Stimulated activated CD8-positive, alpha-beta memory T cell treated with anti-CD3 and anti-CD28 coated beads, Interleukin-15, amount 100 ng/mL, for 24 hours (primary cell): ENCODE data around the gene ZDHHC16.

Source experiments
- DNase-seq: peaks from one replicate; pipeline ENCODE4 v3.0.0-alpha.2; 2020; ENCODE audit warnings: low read depth

ZDHHC16 gene

GRCh38 chr10:97479939-97480338, 34.0 kb downstream of the ZDHHC16 start:
- DNase-seq, result no peak

GRCh38 chr10:97481071-97481470, 35.1 kb downstream of the ZDHHC16 start:
- DNase-seq, result no peak

GRCh38 chr10:97482381-97482780, 36.4 kb downstream of the ZDHHC16 start:
- no peak for DNase-seq

- no peak for DNase-seq
Observed at GRCh38 chr10:97483506-97483905, 37.5 kb downstream of the ZDHHC16 start.

- no peak for DNase-seq
Observed at GRCh38 chr10:97483921-97484320, 37.9 kb downstream of the ZDHHC16 start.

- DNase-seq, result no peak
Observed at GRCh38 chr10:97485647-97486281, 39.8 kb downstream of the ZDHHC16 start.

GRCh38 chr10:97490592-97490991, 44.6 kb downstream of the ZDHHC16 start:
- DNase-seq, result no peak

- DNase-seq, result no peak
Observed at GRCh38 chr10:97494151-97494550, 48.2 kb downstream of the ZDHHC16 start.

GRCh38 chr10:97494863-97495506, 49.0 kb downstream of the ZDHHC16 start:
- DNase-seq, result no peak

- DNase-seq, result peak; percentile 48
Observed at GRCh38 chr10:97497572-97498075, 51.6 kb downstream of the ZDHHC16 start.

- peak; percentile 100 for DNase-seq
Observed at GRCh38 chr10:97498076-97498840, 52.3 kb downstream of the ZDHHC16 start, which contains the start of gene MMS19. Gene MMS19, minus strand, starts transcription at chr10:97498422. Its CDS starts 38 bp downstream, at chr10:97498384.

- DNase-seq, result peak; percentile 6
Observed at GRCh38 chr10:97498841-97499560, 53.0 kb downstream of the ZDHHC16 start, which contains the start of gene UBTD1. Gene UBTD1, plus strand, starts transcription at chr10:97498924. Its CDS starts 280 bp downstream, at chr10:97499204.

GRCh38 chr10:97499561-97500296, 53.8 kb downstream of the ZDHHC16 start:
- DNase-seq, result no peak

GRCh38 chr10:97500297-97500575, 54.3 kb downstream of the ZDHHC16 start:
- no peak for DNase-seq

- no peak for DNase-seq
Observed at GRCh38 chr10:97502916-97503315, 56.9 kb downstream of the ZDHHC16 start.

GRCh38 chr10:97503406-97503805, 57.4 kb downstream of the ZDHHC16 start:
- DNase-seq, result no peak

- DNase-seq, result no peak
Observed at GRCh38 chr10:97505152-97505551, 59.2 kb downstream of the ZDHHC16 start.

- no peak for DNase-seq
Observed at GRCh38 chr10:97506199-97506991, 60.4 kb downstream of the ZDHHC16 start.
